Fibroblast of upper back skin (primary cell): ENCODE measurements around the gene CEACAM19.
"Not testable (repeated sequence)": the region's sequence is repeated elsewhere in the genome, so short reads cannot be mapped to it uniquely, and the experiment has no call there.

Source experiments
- DNase-seq: peaks from one replicate; pipeline ENCODE4 v3.0.0-alpha.2; 2013

CEACAM19 gene

GRCh38 chr19:44677019-44677811 is 5.9 kb downstream of the CEACAM19 start:
- peak; percentile 78 for DNase-seq

- DNase-seq, result no peak
These were observed 9.3 kb downstream of the CEACAM19 start for GRCh38 chr19:44680536-44680935.

- no peak for DNase-seq
These were observed 10.9 kb downstream of the CEACAM19 start for GRCh38 chr19:44681992-44682790.

GRCh38 chr19:44682807-44683206 is 11.5 kb downstream of the CEACAM19 start:
- no peak for DNase-seq

- no peak for DNase-seq
These were observed 12.3 kb downstream of the CEACAM19 start for GRCh38 chr19:44683434-44684210.

GRCh38 chr19:44684396-44684795 is 13.1 kb downstream of the CEACAM19 start:
- DNase-seq, result not testable (repeated sequence)

GRCh38 chr19:44684892-44685863 is 13.9 kb downstream of the CEACAM19 start:
- peak; percentile 92 for DNase-seq

GRCh38 chr19:44685877-44686276 is 14.6 kb downstream of the CEACAM19 start:
- DNase-seq, result peak; percentile 29

- no peak for DNase-seq
These were observed 15.6 kb downstream of the CEACAM19 start for GRCh38 chr19:44686896-44687295.

- DNase-seq, result no peak
These were observed 16.6 kb downstream of the CEACAM19 start for GRCh38 chr19:44687888-44688287.

- peak; percentile 69 for DNase-seq
These were observed 18.2 kb downstream of the CEACAM19 start for GRCh38 chr19:44689290-44690130.

GRCh38 chr19:44690131-44690440 is 18.8 kb downstream of the CEACAM19 start:
- DNase-seq, result no peak

GRCh38 chr19:44692379-44692721 is 21.1 kb downstream of the CEACAM19 start:
- DNase-seq, result no peak

- DNase-seq, result no peak
These were observed 22.9 kb downstream of the CEACAM19 start for GRCh38 chr19:44694184-44694579.

- no peak for DNase-seq
These were observed 25.8 kb downstream of the CEACAM19 start for GRCh38 chr19:44696939-44697669.

GRCh38 chr19:44697670-44698034 is 26.4 kb downstream of the CEACAM19 start:
- no peak for DNase-seq

- DNase-seq, result no peak
These were observed 27.4 kb downstream of the CEACAM19 start, which contains the start of gene CEACAM16 for GRCh38 chr19:44698492-44699201. Gene CEACAM16, plus strand, starts transcription at chr19:44699151. Its CDS starts 2,306 bp downstream, at chr19:44701457.

- no peak for DNase-seq
These were observed 29.3 kb downstream of the CEACAM19 start for GRCh38 chr19:44700547-44700946.

GRCh38 chr19:44701228-44701627 is 29.9 kb downstream of the CEACAM19 start:
- no peak for DNase-seq
